Mesendoderm (in vitro differentiated cells): ENCODE measurements around the gene CCN2.

Experiments
- DNase-seq: peaks from one replicate; pipeline ENCODE4 v3.0.0; 2013
- H2AK5ac ChIP-seq: 2 replicates; pipeline ENCODE4 v1.6.1; 2013; ENCODE audit warnings: low read length, inconsistent platforms
- H2BK120ac ChIP-seq: 2 replicates; pipeline ENCODE4 v1.6.1; 2013; ENCODE audit warnings: low read depth, mild to moderate bottlenecking, low read length, moderate library complexity, mixed read lengths
- H2BK15ac ChIP-seq: replicated peaks from 2 replicates; pipeline ENCODE4 v1.6.1; 2013; ENCODE audit warnings: low read depth, mild to moderate bottlenecking, moderate library complexity
- H2BK5ac ChIP-seq: 2 replicates; pipeline ENCODE4 v1.6.1; 2013; ENCODE audit warnings: low read length, inconsistent platforms
- H3K18ac ChIP-seq: 2 replicates; pipeline ENCODE4 v1.6.1; 2013; ENCODE audit warnings: mild to moderate bottlenecking, low read length, mixed read lengths
- H3K23ac ChIP-seq: one replicate; pipeline ENCODE4 v1.6.1; 2013; ENCODE audit warnings: low read length
- H3K27ac ChIP-seq: 2 replicates; pipeline ENCODE4 v1.5.1; 2013; ENCODE audit warnings: low read depth, mild to moderate bottlenecking, inconsistent platforms, low read length, moderate library complexity
- H3K27me3 ChIP-seq: 2 replicates; pipeline ENCODE4 v1.6.1; 2013; ENCODE audit warnings: low read length, control low read depth, mild to moderate bottlenecking, inconsistent platforms; ENCODE audit not compliant: insufficient read depth, poor library complexity
- H3K36me3 ChIP-seq: 2 replicates; pipeline ENCODE4 v1.6.1; 2013; ENCODE audit warnings: low read length, inconsistent platforms; ENCODE audit not compliant: control insufficient read depth, insufficient read depth
- H3K4ac ChIP-seq: one replicate; pipeline ENCODE4 v1.6.1; 2013; ENCODE audit warnings: low read depth, mild to moderate bottlenecking, low read length, moderate library complexity
- H3K4me1 ChIP-seq: 2 replicates; pipeline ENCODE4 v1.6.1; 2013; ENCODE audit warnings: low read depth, low read length, inconsistent platforms; ENCODE audit not compliant: control insufficient read depth
- H3K4me2 ChIP-seq: 2 replicates; pipeline ENCODE4 v1.6.1; 2013; ENCODE audit warnings: low read length
- H3K4me3 ChIP-seq: 2 replicates; pipeline ENCODE4 v1.5.1; 2013; ENCODE audit warnings: mild to moderate bottlenecking, low read length
- H3K56ac ChIP-seq: one replicate; pipeline ENCODE4 v1.6.1; 2013; ENCODE audit warnings: low read length
- H3K79me1 ChIP-seq: 2 replicates; pipeline ENCODE4 v1.6.1; 2013; ENCODE audit warnings: low read length, inconsistent platforms
- H3K79me2 ChIP-seq: 2 replicates; pipeline ENCODE4 v1.6.1; 2013; ENCODE audit warnings: mild to moderate bottlenecking, low read length; ENCODE audit not compliant: control insufficient read depth, insufficient read depth
- H3K9ac ChIP-seq: 2 replicates; pipeline ENCODE4 v1.6.1; 2013; ENCODE audit warnings: low read length, inconsistent platforms
- H4K5ac ChIP-seq: one replicate; pipeline ENCODE4 v1.6.1; 2013; ENCODE audit warnings: low read length
- H4K8ac ChIP-seq: one replicate; pipeline ENCODE4 v1.6.1; 2013; ENCODE audit warnings: low read depth, mild to moderate bottlenecking, control low read depth, low read length, moderate library complexity
- WGBS: extraction: QIAGEN DNeasy Blood & Tissue Kit; methylation state at CpG from one replicate; pipeline ENCODE4 v1.1.7; 2013; ENCODE audit warnings: low lambda C conversion rate, missing lambda C conversion rate; ENCODE audit not compliant: insufficient coverage; ENCODE audit errors: extremely low coverage; 5-methylcytosine and 5-hydroxymethylcytosine counted together

CCN2 gene

DNA sequence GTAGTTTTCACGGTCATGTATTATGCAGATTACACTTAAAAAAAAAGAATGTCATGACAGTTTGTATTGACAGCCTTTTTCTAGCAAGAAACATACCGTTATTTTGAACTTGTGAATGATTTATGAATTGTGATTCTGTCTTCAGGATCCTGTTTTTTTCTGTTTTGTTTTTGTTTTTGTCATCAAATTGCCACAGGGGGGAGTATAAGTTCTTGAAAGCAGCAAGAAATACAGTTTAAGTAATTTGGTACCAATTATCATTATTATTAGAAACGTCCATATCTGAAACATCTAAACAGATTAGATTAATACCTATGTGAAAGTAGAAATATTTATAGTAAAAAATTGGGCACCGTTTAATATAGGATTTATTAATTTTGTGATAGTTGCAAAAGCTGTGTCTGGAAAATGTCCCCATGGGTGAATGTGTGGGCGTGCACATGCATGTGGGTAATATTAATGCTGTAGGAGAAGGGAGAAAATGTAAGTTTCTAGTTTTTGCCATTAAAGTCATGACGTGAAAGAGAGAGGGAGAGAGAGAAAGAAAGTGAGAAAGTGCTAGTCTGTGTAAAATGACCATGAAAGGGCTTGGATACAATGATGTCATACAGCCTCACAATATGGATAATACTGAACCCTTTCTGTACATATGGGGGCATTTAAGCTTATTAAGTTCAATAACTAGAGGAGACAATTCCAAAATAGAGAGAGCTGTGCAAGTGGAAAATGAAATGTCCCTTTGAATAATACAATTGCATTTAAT is 9.4 kb upstream of the CCN2 start:
- no peak for DNase-seq
- Histone ChIP-seq H2BK120ac (no peak overlapping the region), H3K56ac (no peak overlapping the region), H2BK15ac (no peak overlapping the region), H3K4ac (no peak overlapping the region), H3K4me3 (no peak overlapping the region), H3K4me1 (peaks cover under 1% of the 10 kb centered on the region), H3K79me2 (no peaks in the 10 kb centered on the region), H3K36me3 (no peaks in the 10 kb centered on the region), H3K79me1 (no peaks in the 10 kb centered on the region), H2AK5ac (no peak overlapping the region), H3K27me3 (no peaks in the 10 kb centered on the region), H3K18ac (no peak overlapping the region), H4K8ac (no peak overlapping the region), H4K5ac (no peak overlapping the region), H3K27ac (no peak overlapping the region), H3K23ac (no peak overlapping the region), H3K4me2 (no peak overlapping the region), H3K9ac (no peak overlapping the region), H2BK5ac (no peak overlapping the region)
- 100% methylated on average over 1 of the region's 6 CpGs for WGBS

DNA sequence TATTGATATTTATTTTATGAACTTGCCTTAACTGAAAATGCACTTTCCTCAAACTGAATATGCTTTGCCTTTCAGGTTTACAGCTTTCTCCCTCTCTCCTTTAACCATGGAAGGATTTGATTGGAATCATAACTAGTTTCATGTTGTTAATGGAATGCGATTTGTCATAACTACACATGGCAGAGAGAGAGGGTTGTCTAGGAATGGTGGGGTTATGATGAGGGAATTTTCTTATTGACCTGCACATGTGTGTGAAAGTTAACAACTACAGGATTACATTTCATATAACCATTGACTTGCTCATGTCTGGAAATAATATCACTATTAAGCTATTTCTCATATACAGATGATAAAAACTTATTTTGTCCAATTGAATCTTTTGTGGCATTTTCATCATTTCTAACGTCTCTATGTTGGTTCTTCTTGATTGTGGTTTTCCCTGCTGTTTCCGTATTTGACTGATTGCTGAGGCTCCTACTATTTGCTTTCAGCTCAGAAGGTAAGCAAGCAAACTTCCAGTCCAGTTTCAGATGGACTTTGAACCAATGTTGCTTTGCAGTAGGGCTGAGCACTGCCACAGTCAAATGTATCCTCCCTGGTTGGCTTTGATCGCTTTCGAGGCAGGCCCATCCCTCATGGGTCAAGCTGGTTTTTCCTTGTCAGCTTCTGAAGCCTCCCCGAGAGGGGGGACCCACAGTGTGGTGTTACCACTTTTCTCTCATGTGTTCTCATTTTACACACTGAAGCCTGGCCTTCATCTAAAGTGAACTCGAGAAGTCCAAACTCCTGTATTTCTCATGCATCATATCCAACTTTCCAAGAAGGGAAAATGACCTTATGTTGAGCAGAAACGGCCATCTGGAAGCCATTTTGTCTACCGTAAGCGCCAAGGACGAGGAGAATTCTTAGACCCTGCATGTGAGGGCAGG is 7.6 kb upstream of the CCN2 start:
- Histone ChIP-seq H2AK5ac (no peak overlapping the region), H2BK15ac (no peak overlapping the region), H3K36me3 (no peaks in the 10 kb centered on the region), H3K27ac (no peak overlapping the region), H3K23ac (no peak overlapping the region), H3K4me2 (no peak overlapping the region), H3K79me1 (no peaks in the 10 kb centered on the region), H3K79me2 (no peaks in the 10 kb centered on the region), H3K4ac (no peak overlapping the region), H4K8ac (no peak overlapping the region), H4K5ac (no peak overlapping the region), H3K56ac (no peak overlapping the region), H3K4me3 (no peak overlapping the region), H3K9ac (no peak overlapping the region), H3K18ac (no peak overlapping the region), H3K4me1 (peaks cover 8% of the 10 kb centered on the region), H2BK5ac (no peak overlapping the region), H3K27me3 (no peaks in the 10 kb centered on the region), H2BK120ac (no peak overlapping the region)
- no peak for DNase-seq
- no CpG with 5 or more reads among the region's 11 CpGs for WGBS

DNA sequence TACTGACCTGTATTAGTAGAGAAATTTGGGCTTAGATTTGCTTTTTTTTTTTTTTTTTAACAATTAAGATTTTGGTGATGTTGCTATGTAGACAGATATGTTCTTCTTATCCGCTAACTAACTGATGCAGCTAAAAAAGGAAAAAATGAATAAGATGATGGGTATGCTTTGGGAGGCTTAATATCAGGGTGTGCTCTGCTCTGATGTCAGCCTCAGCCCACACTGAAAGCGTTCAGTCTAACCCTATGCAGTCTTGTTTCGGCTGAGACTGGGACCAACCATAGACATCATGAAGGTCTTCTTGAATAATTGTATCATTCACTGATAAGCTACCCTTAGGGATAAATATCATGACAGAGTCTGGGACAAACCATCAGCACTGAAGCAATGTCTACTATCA is 6.9 kb upstream of the CCN2 start:
- no peak overlapping the region for H3K27ac ChIP-seq
- H3K23ac ChIP-seq = no peak overlapping the region
- H2BK15ac ChIP-seq = no peak overlapping the region
- no peak overlapping the region for H4K5ac ChIP-seq
- H3K4me1 ChIP-seq = peaks cover 11% of the 10 kb centered on the region
- DNase-seq = no peak
- H3K4me2 ChIP-seq = no peak overlapping the region
- no peak overlapping the region for H2AK5ac ChIP-seq
- no CpG with 5 or more reads among the region's 3 CpGs for WGBS
- H4K8ac ChIP-seq = no peak overlapping the region
- no peaks in the 10 kb centered on the region for H3K79me1 ChIP-seq
- H2BK120ac ChIP-seq = no peak overlapping the region
- no peak overlapping the region for H3K4me3 ChIP-seq
- no peak overlapping the region for H3K4ac ChIP-seq
- H3K56ac ChIP-seq = no peak overlapping the region
- no peaks in the 10 kb centered on the region for H3K79me2 ChIP-seq
- H3K27me3 ChIP-seq = no peaks in the 10 kb centered on the region
- no peak overlapping the region for H3K18ac ChIP-seq
- H3K9ac ChIP-seq = no peak overlapping the region
- no peak overlapping the region for H2BK5ac ChIP-seq
- no peaks in the 10 kb centered on the region for H3K36me3 ChIP-seq

DNA sequence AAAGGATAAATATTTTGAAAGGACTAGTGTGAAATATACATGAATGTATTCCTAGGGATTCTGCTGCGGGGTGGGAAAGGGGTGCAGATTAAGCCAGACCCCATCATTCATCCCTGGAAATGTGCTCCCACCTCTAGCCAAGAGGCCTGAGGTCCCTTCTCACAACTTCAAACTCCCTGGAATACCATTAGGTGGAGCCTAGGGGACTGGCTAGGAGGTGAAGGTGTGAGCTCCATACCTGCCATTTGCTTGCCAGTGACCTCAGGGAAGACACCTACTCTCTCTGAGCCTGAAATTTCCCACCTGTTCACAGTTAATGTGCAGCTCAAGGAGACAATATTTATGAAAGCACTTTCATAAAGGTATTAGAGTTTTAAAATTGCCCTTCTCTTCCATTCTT is 4.7 kb upstream of the CCN2 start:
- H3K4me1 ChIP-seq = peaks cover 11% of the 10 kb centered on the region
- no peak overlapping the region for H3K27ac ChIP-seq
- no peak overlapping the region for H4K5ac ChIP-seq
- H2BK5ac ChIP-seq = no peak overlapping the region
- no peaks in the 10 kb centered on the region for H3K79me2 ChIP-seq
- DNase-seq = peak; percentile 70
- no CpG with 5 or more reads among the region's 1 CpG for WGBS
- no peak overlapping the region for H3K18ac ChIP-seq
- H2BK120ac ChIP-seq = no peak overlapping the region
- no peak overlapping the region for H3K4ac ChIP-seq
- no peak overlapping the region for H3K56ac ChIP-seq
- no peak overlapping the region for H3K23ac ChIP-seq
- no peak overlapping the region for H2AK5ac ChIP-seq
- no peaks in the 10 kb centered on the region for H3K79me1 ChIP-seq
- no peak overlapping the region for H3K9ac ChIP-seq
- no peak overlapping the region for H3K4me3 ChIP-seq
- no peaks in the 10 kb centered on the region for H3K36me3 ChIP-seq
- no peak overlapping the region for H4K8ac ChIP-seq
- H3K27me3 ChIP-seq = no peaks in the 10 kb centered on the region
- no peak overlapping the region for H2BK15ac ChIP-seq
- H3K4me2 ChIP-seq = no peak overlapping the region

DNA sequence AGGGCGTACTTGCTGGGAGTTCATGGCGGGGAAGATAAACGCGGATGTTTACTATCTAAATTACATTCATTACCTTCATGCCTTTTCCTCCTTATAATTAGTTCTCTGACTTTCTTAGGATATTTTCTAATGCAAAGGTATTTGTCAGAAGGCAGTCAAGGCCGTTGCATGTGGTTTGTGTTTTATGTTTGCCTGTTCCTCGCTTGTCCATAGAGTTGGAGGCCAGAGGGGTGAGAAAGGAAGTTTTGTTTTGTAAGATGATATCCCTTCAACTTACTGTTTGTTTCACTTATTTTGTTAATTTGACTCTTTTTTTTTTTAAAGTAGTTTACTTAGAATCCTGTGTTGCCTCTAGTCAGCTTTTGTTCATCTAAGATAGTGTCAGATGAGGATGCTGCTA is 4.0 kb upstream of the CCN2 start:
- no peak overlapping the region for H2AK5ac ChIP-seq
- no peak overlapping the region for H3K4me3 ChIP-seq
- H3K27ac ChIP-seq = no peak overlapping the region
- H2BK15ac ChIP-seq = peak overlapping the region; percentile 2
- peaks cover 11% of the 10 kb centered on the region for H3K4me1 ChIP-seq
- no peak overlapping the region for H3K4me2 ChIP-seq
- H3K36me3 ChIP-seq = no peaks in the 10 kb centered on the region
- H3K23ac ChIP-seq = no peak overlapping the region
- no peak for DNase-seq
- H3K79me1 ChIP-seq = no peaks in the 10 kb centered on the region
- no peak overlapping the region for H2BK120ac ChIP-seq
- no CpG with 5 or more reads among the region's 6 CpGs for WGBS
- H3K18ac ChIP-seq = peak overlapping the region; percentile 61
- no peak overlapping the region for H4K5ac ChIP-seq
- H2BK5ac ChIP-seq = no peak overlapping the region
- H3K27me3 ChIP-seq = no peaks in the 10 kb centered on the region
- H4K8ac ChIP-seq = no peak overlapping the region
- no peak overlapping the region for H3K56ac ChIP-seq
- H3K79me2 ChIP-seq = peaks cover 1% of the 10 kb centered on the region
- H3K4ac ChIP-seq = no peak overlapping the region
- H3K9ac ChIP-seq = no peak overlapping the region
